ENCODE measurements around the gene MS4A10. TPM values are rescaled to one million over a fixed set of nuclear protein-coding genes. Genes with fewer than 3 reads are reported as not detected.

Gene MS4A10
- not detected for total RNA-seq

DNA sequence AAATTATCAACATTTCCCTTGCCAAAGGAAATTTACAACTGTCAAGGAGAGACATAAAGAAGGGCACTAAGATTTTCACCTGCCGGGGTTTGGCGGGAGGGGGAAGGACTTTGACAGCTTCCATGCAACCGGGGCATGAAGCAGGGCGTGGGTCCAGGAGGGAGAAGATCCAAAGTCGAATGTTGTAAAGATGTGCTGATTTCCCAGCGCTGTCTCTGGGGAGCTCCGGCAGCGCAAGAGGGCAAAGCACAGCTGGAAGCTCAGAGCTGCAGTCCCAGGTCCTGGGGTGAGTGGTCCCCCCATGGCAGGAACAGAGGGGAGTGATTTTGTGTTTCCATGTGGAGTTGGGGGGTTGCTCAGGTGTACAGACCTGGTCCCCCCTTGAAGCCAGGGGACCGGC lies at the start of gene MS4A10:
Gene MS4A10, plus strand, starts transcription at position 198 of the 400 bp plus-strand sequence. CDS start 5,003 bp downstream, outside the sequence.
- Mint-ChIP-seq H3K9me3 (no peaks in the 10 kb centered on the region), H3K4me3 (no peak within 1 kb of the TSS), H3K36me3 (ENCODE audit: low read depth) (no peaks in the 10 kb centered on the region), H3K27ac (no peak within 1 kb of the TSS), H3K4me1 (ENCODE audit: low read depth) (no peaks in the 10 kb centered on the region), H3K27me3 (no peaks in the 10 kb centered on the region)
- TF ChIP-seq, protein P1, sequence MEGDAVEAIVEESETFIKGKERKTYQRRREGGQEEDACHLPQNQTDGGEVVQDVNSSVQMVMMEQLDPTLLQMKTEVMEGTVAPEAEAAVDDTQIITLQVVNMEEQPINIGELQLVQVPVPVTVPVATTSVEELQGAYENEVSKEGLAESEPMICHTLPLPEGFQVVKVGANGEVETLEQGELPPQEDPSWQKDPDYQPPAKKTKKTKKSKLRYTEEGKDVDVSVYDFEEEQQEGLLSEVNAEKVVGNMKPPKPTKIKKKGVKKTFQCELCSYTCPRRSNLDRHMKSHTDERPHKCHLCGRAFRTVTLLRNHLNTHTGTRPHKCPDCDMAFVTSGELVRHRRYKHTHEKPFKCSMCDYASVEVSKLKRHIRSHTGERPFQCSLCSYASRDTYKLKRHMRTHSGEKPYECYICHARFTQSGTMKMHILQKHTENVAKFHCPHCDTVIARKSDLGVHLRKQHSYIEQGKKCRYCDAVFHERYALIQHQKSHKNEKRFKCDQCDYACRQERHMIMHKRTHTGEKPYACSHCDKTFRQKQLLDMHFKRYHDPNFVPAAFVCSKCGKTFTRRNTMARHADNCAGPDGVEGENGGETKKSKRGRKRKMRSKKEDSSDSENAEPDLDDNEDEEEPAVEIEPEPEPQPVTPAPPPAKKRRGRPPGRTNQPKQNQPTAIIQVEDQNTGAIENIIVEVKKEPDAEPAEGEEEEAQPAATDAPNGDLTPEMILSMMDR (IDR thresholded peaks at IDR 0.05), result no peak
- DNase-seq, result no peak
- ChIA-PET CTCF (interaction anchor here (2.1 kb wide), 1 partner anchor 10 kb away, joined by 19 read pairs; no protein-coding TSS in a partner anchor), POLR2A (no interaction called here)
- no peak for ATAC-seq
- intact Hi-C loops (cut with micrococcal nuclease), result no loop called here

DNA sequence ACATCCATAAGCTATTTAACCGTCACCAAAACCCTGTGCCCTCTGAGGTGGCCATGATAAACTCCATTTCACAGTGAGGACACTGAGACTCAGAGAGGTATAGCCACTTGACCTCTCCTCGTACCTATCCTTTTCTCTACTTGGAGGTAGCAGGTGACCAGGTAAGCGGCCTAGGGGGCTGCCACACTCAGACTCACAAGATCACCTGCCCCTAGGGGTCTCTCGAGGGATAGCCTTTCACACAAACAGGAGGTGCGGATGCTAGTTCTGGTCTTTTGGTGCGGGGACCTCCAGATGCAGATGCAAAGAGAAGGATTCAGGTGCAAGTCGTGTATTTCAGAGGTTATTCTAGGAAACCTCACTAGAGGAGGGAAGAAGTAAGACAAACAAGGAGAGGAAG lies 46.0 kb upstream of the MS4A10 start:
- ChIA-PET CTCF (interaction anchor here (1.1 kb wide), 1 partner anchor 14 kb away, joined by 3 read pairs; no protein-coding TSS in a partner anchor), POLR2A (no interaction called here)
- Mint-ChIP-seq H3K4me3 (no peak overlapping the region), H3K9me3 (no peaks in the 10 kb centered on the region), H3K27me3 (peaks cover 10% of the 10 kb centered on the region), H3K27ac (no peak overlapping the region), H3K4me1 (ENCODE audit: low read depth) (no peaks in the 10 kb centered on the region), H3K36me3 (ENCODE audit: low read depth) (no peaks in the 10 kb centered on the region)
- DNase-seq (no peak), ATAC-seq (no peak)
- TF ChIP-seq, protein P1 (IDR thresholded peaks at IDR 0.05), result no peak
- intact Hi-C loops (cut with micrococcal nuclease), result no loop called here

DNA sequence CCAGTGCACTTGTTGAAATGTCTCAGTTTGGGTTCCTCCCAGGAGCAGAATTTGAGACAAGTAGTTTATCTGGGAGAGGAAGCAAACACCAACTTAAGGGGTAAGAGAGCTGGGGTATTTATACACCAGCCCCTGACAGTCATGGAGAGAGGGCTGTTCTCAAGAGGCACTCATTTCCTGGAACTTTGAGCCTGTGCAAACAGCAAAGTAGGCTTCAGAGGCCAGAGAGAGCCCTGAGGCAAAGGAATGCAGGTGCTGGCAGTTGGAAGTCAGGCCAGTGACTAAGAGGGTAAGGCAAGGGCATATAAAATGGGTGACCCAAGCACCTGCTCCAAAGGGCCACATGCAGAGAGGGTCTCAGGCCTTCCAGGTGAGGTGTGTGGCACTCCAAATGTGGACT lies 44.6 kb upstream of the MS4A10 start:
- TF ChIP-seq, protein P1 (IDR thresholded peaks at IDR 0.05), result no peak
- intact Hi-C loops (cut with micrococcal nuclease), result no loop called here
- ChIA-PET CTCF (interaction anchor here (1.2 kb wide), 1 partner anchor 36 kb away, joined by 3 read pairs; no protein-coding TSS in a partner anchor), POLR2A (no interaction called here)
- no peak overlapping the region for H3K27ac Mint-ChIP-seq
- no peaks in the 10 kb centered on the region for H3K9me3 Mint-ChIP-seq
- ATAC-seq (no peak), DNase-seq (no peak)
- no peak overlapping the region for H3K4me3 Mint-ChIP-seq
- H3K27me3 Mint-ChIP-seq, result peaks cover 10% of the 10 kb centered on the region
- no peaks in the 10 kb centered on the region for H3K4me1 Mint-ChIP-seq (ENCODE audit: low read depth)
- H3K36me3 Mint-ChIP-seq (ENCODE audit: low read depth), result no peaks in the 10 kb centered on the region

DNA sequence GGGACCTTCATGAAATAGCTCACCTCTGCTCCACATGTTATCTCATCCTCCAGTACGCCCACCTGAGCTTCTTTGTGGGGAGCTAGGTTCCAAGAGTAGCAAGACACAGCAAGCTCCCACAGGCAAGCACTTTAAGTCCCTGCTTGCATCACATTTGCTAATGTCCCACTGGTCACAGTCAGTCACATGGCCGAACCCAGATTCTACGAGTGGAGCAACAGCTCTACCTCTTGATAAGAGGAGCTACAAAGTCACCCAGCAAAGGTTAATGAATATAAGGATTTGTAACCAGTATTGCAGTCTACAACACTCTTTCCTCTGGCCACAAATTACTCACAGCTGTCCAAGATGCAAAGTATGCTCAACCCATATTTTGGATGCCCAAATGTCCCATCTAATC lies 43.7 kb upstream of the MS4A10 start:
- ATAC-seq (no peak), DNase-seq (no peak)
- H3K27me3 Mint-ChIP-seq, result peaks cover 11% of the 10 kb centered on the region
- ChIA-PET POLR2A (no interaction called here), CTCF (no interaction called here)
- no peaks in the 10 kb centered on the region for H3K4me1 Mint-ChIP-seq (ENCODE audit: low read depth)
- no peaks in the 10 kb centered on the region for H3K36me3 Mint-ChIP-seq (ENCODE audit: low read depth)
- TF ChIP-seq, protein P1 (IDR thresholded peaks at IDR 0.05), result no peak
- H3K9me3 Mint-ChIP-seq, result no peaks in the 10 kb centered on the region
- no peak overlapping the region for H3K27ac Mint-ChIP-seq
- H3K4me3 Mint-ChIP-seq, result no peak overlapping the region
- intact Hi-C loops (cut with micrococcal nuclease), result no loop called here

DNA sequence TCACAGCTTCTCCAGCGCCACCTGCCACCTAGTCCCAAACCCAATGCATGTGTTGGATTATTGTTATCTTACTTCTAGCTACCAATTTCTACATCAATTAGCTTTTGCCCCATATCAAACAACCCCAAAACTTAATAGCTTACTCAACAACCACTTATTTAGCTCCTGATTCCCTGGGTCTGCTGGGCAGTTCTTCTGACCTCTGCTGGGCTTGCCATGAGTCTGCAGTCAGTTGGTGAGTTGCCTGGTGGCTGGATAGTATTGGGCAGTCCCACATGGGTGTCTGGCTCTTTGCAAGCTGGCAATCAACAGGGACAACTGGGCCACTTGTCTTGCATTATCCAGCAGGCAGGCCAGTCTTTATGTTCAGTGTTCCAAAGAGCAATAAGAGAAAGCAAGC lies 42.1 kb upstream of the MS4A10 start:
- no peaks in the 10 kb centered on the region for H3K36me3 Mint-ChIP-seq (ENCODE audit: low read depth)
- peaks cover 8% of the 10 kb centered on the region for H3K27me3 Mint-ChIP-seq
- intact Hi-C loops (cut with micrococcal nuclease), result no loop called here
- H3K9me3 Mint-ChIP-seq, result peaks cover 3% of the 10 kb centered on the region
- H3K27ac Mint-ChIP-seq, result no peak overlapping the region
- no peaks in the 10 kb centered on the region for H3K4me1 Mint-ChIP-seq (ENCODE audit: low read depth)
- H3K4me3 Mint-ChIP-seq, result no peak overlapping the region
- ATAC-seq, result no peak
- ChIA-PET CTCF (interaction anchor here (1.0 to 1.2 kb wide), 3 partner anchors 13 to 380 kb away, joined by 3 to 4 read pairs (median 3); partner anchors contain the start of gene MS4A15), POLR2A (no interaction called here)
- no peak for DNase-seq
- TF ChIP-seq, protein P1 (IDR thresholded peaks at IDR 0.05), result no peak

Measured in activated CD8-positive, alpha-beta T cell treated with anti-CD3 and anti-CD28 coated beads for 36 hours (primary cell).